Thyroid gland (tissue), 4 donors: ENCODE results near the gene SPNS1. TPM values are rescaled to one million over a fixed set of nuclear protein-coding genes. Genes with fewer than 3 reads are reported as not detected.
"Not testable (repeated sequence)": the region's sequence is repeated elsewhere in the genome, so short reads cannot be mapped to it uniquely, and the experiment has no call there.

Experiments
- DNase-seq, 2 donors: peaks; one replicate each; pipeline ENCODE4 v3.0.0-alpha.2; 2019
- H3K27ac ChIP-seq, 3 donors: fragments of 200-600 bp; sonication (generic); 1 replicate in 2 of 3; 2 replicates in 1 of 3; pipeline ENCODE4 v1.5.1; 2016 to 2019; ENCODE audit warnings: mild to moderate bottlenecking in 1 of 3, moderate library complexity in 1 of 3
- H3K27me3 ChIP-seq: fragments of 200-600 bp; sonication (generic); one replicate; pipeline ENCODE4 v1.5.1; 2019
- H3K36me3 ChIP-seq, 2 donors: fragments of 200-600 bp; sonication (generic); one replicate each; pipeline ENCODE4 v1.5.1; 2016 to 2019
- H3K4me1 ChIP-seq, 2 donors: fragments of 200-600 bp; sonication (generic); one replicate each; pipeline ENCODE4 v1.5.1; 2017 to 2019
- H3K4me3 ChIP-seq, 3 donors: fragments of 200-600 bp; sonication (generic); replicated peaks in 1 of 3; 1 replicate in 2 of 3; 2 replicates in 1 of 3; pipeline ENCODE4 v1.5.1; 2016; ENCODE audit warnings: mild to moderate bottlenecking in 1 of 3
- H3K9me3 ChIP-seq: fragments of 200-600 bp; sonication (generic); one replicate; pipeline ENCODE4 v1.5.1; 2017
- POLR2A ChIP-seq, 2 donors: fragments of 450-650 bp; IDR thresholded peaks; one replicate each; pipeline ENCODE4 v1.6.1; 2017; ENCODE audit warnings: antibody characterized with exemption in 2 of 2, mild to moderate bottlenecking in 2 of 2, moderate library complexity in 1 of 2
- WGBS, 2 donors: methylation state at CpG; one replicate each; pipeline ENCODE4 v1.1.5; 2017; 5-methylcytosine and 5-hydroxymethylcytosine counted together
- intact Hi-C: fragments of 100-400 bp; cut with DNase I; formaldehyde crosslinking; loops from one replicate; pipeline ENCODE4 v1.15.1; 2023
- total RNA-seq, 4 donors: library from RNA; depleted of rRNA; stranded (reverse); fragments of >200 nt; gene quantifications; one replicate each; pipeline ENCODE4 v1.2.3, GENCODE V29; 2016
- TF ChIP-seq, protein P1 (sequence below), 6 experiments: fragments of 200-600 bp in 3 of 6; fragments of 450-650 bp in 3 of 6; sonication (generic) in 3 of 6; IDR thresholded peaks; one replicate each; pipeline ENCODE4 v1.5.1; 2016 to 2019; ENCODE audit warnings: antibody characterized with exemption in 6 of 6, mild to moderate bottlenecking in 2 of 6, inconsistent platforms in 1 of 6, moderate library complexity in 1 of 6

The SPNS1 gene
- total RNA-seq, 4 donors from 2014 or later, result 16.5 to 24.2 (median 20.6) TPM

DNA sequence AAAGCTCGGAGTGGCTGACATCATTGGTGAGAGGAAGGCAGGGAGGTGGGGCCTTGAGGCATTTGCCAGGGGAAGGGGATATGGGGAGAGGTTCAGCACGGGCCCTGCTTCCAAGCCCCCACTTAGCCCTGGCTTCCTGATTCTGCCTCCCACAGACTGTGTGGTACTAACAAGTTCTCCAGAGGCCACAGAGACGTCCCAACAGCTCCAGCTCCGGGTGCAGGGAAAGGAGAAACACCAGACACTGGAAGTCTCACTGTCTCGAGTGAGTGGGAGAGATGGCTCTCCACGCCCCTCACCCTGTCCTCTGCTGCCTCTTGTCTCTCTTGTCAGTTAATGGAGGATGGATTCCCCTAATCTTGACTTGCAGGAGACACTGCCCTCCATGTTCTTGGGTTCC lies 15.7 kb upstream of the SPNS1 start:
- Histone ChIP-seq H3K9me3 (no peaks in the 10 kb centered on the region), H3K27me3 (no peaks in the 10 kb centered on the region), H3K4me1 (no peaks in the 10 kb centered on the region), H3K27ac (no peak overlapping the region), H3K4me3 (no peak overlapping the region), H3K36me3 (peaks cover 33 to 42% of the 10 kb centered on the region in 2 donors)
- intact Hi-C loops, result no loop called here
- no peak for TF ChIP-seq POLR2A (IDR thresholded peaks at IDR 0.05)
- WGBS, 2 donors, result 84 to 92% methylated on average over 6 of the region's 6 CpGs
- DNase-seq, result no peak

DNA sequence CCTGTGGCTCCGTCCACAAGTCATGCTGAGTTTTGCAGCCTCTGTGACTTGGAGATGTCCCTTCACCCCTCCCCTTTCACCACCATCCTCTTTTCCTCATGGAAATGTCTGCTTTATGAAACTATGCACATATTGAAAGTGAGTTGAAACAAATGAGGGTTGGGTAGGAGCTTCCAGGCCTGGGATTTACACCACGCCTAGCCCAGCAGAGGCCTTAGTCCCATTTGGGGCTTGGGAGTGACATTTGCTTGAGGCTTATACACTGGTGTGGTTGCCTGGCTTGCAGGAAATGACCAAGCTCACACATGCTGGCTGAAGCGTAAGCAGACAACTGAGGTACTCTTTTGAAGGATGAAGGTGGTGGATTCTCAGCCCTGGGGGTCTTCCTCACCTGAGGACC lies 10.5 kb upstream of the SPNS1 start:
- Histone ChIP-seq H3K4me3 (no peak overlapping the region), H3K9me3 (no peaks in the 10 kb centered on the region), H3K27me3 (no peaks in the 10 kb centered on the region), H3K36me3 (peaks cover 19 to 29% of the 10 kb centered on the region in 2 donors), H3K4me1 (no peaks in the 10 kb centered on the region), H3K27ac (no peak overlapping the region)
- WGBS, 2 donors, result 90 to 93% methylated on average over 2 to 3 of the region's 3 CpGs
- DNase-seq, result no peak
- intact Hi-C loops, result no loop called here
- TF ChIP-seq, protein P1, sequence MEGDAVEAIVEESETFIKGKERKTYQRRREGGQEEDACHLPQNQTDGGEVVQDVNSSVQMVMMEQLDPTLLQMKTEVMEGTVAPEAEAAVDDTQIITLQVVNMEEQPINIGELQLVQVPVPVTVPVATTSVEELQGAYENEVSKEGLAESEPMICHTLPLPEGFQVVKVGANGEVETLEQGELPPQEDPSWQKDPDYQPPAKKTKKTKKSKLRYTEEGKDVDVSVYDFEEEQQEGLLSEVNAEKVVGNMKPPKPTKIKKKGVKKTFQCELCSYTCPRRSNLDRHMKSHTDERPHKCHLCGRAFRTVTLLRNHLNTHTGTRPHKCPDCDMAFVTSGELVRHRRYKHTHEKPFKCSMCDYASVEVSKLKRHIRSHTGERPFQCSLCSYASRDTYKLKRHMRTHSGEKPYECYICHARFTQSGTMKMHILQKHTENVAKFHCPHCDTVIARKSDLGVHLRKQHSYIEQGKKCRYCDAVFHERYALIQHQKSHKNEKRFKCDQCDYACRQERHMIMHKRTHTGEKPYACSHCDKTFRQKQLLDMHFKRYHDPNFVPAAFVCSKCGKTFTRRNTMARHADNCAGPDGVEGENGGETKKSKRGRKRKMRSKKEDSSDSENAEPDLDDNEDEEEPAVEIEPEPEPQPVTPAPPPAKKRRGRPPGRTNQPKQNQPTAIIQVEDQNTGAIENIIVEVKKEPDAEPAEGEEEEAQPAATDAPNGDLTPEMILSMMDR (IDR thresholded peaks at IDR 0.05), result no peak
- no peak for TF ChIP-seq POLR2A (IDR thresholded peaks at IDR 0.05)

DNA sequence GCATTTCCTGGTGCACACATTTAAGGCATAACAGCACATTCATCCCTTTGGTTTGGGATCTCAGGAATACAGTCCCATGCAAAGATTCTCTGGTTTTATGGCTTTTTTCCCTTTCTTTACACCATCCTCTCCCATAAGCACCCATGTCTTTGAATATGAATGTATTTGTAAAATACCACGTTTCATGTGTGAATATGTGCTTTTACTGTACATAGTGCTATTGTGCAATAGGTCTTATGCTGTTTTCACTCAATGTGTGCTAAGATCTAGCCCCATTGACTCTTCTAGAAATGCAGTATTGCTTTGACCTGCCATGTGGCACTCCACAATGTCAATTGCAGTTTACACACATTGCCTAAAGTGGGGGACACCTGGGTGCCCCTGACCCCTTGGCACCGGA lies 10.1 kb upstream of the SPNS1 start:
- Histone ChIP-seq H3K27ac (no peak overlapping the region), H3K4me1 (no peaks in the 10 kb centered on the region), H3K9me3 (no peaks in the 10 kb centered on the region), H3K36me3 (peaks cover 15 to 29% of the 10 kb centered on the region in 2 donors), H3K27me3 (no peaks in the 10 kb centered on the region), H3K4me3 (no peak overlapping the region)
- no peak for DNase-seq
- 91 to 97% methylated on average over 2 of the region's 2 CpGs for WGBS, 2 donors
- TF ChIP-seq, protein P1 (IDR thresholded peaks at IDR 0.05), result no peak
- TF ChIP-seq POLR2A (IDR thresholded peaks at IDR 0.05), result no peak
- intact Hi-C loops, result no loop called here

DNA sequence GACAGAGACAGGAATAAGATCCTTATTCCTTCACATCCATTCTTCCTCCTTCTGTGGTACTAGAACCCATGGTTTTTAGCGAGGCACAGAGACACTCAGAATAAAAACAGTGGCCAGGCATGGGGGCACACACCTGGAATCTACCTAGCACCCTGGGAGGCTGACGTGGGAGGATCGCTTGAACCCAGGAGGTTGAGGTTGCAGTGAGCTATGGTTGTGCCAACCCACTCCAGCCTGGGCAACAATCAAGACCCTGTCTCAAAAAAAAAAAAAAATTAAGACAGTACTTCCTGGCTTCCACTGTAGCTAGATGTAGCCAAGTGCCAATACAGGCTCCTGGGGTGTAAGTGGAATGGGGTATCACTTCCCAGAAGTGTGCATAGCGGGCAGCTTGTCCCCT lies 7.4 kb upstream of the SPNS1 start:
- H3K27me3 ChIP-seq, result no peaks in the 10 kb centered on the region
- no peak overlapping the region for H3K4me3 ChIP-seq
- no peak overlapping the region for H3K27ac ChIP-seq
- no peak for DNase-seq
- 84 to 92% methylated on average over 4 of the region's 4 CpGs for WGBS, 2 donors
- no peaks in the 10 kb centered on the region for H3K4me1 ChIP-seq
- no peak for TF ChIP-seq POLR2A (IDR thresholded peaks at IDR 0.05)
- TF ChIP-seq, protein P1 (IDR thresholded peaks at IDR 0.05), result no peak
- intact Hi-C loops, result no loop called here
- peaks cover 15 to 18% of the 10 kb centered on the region in 2 donors for H3K36me3 ChIP-seq
- no peaks in the 10 kb centered on the region for H3K9me3 ChIP-seq

DNA sequence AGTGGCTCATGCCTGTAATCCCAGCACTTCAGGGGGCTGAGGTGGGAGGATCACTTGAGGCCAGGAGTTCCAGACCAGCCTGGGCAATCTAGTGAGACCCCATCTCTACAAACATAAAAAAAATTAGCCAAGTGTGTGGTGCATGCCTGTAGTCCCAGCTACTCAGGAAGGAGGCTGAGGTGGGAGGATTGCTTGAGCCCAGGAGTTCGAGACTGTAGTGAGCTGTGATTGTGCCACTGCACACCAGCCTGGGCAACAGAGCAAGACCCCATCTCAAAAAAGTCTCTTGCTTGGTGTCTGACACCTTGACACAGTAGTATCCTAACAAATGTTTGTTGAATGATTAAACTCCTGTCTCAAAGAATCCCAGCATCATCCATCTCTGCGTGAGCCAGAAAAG lies 4.9 kb upstream of the SPNS1 start:
- WGBS, 2 donors, result 77 to 93% methylated on average over 2 of the region's 2 CpGs
- H3K27ac ChIP-seq, H3K4me1 ChIP-seq, H3K27me3 ChIP-seq, H3K4me3 ChIP-seq, intact Hi-C loops, H3K9me3 ChIP-seq, H3K36me3 ChIP-seq, DNase-seq: not testable (repeated sequence)

DNA sequence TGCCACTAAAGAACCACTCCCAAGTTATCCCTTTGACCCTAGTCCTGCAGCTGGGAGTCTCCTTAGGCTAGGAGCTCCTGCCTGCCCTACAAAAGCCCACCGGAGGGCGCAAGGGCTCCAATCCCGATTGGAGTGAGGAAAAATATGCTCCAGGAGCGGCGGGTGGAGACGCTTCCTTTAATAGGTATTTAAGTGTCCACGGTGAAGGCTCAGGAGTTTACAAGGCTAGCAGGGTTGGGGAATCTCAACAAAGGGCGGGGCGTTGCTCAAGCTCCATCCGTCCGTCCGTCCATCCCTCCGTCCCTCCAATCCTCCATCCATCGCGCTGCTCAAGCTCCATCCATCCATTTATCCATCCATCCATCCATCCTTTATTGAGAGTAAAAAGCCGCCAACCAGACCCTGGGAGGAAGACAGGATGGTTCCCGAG lies 556 bp upstream of the SPNS1 start:
- peak; percentile 21 to 25 for DNase-seq

More for the DNA sequence above, 556 bp upstream of the SPNS1 start:
- no peaks in the 10 kb centered on the region for H3K27me3 ChIP-seq
- H3K4me1 ChIP-seq, result peaks cover 10 to 18% of the 10 kb centered on the region in 2 donors
- TF ChIP-seq POLR2A (IDR thresholded peaks at IDR 0.05), result no peak
- TF ChIP-seq, protein P1 (IDR thresholded peaks at IDR 0.05), result peak in 2 of 6 experiments; percentile 9 to 35
- intact Hi-C loops, result no loop called here
- H3K4me3 ChIP-seq, result peak overlapping the region in 2 of 3 donors; percentile 57 to 87
- H3K36me3 ChIP-seq, result no peaks in the 10 kb centered on the region
- H3K27ac ChIP-seq, result peak overlapping the region; percentile 44 to 68 (median 68)
- WGBS, 2 donors, result 1% methylated on average over 9 to 17 of the region's 17 CpGs
- H3K9me3 ChIP-seq, result no peaks in the 10 kb centered on the region
